ENCODE measurements around the gene CTNNBL1. TPM values are rescaled to one million over a fixed set of nuclear protein-coding genes. Genes with fewer than 3 reads are reported as not detected.

Gene CTNNBL1
- total RNA-seq, 1 experiment from 2014 or later: 49.9 TPM

DNA sequence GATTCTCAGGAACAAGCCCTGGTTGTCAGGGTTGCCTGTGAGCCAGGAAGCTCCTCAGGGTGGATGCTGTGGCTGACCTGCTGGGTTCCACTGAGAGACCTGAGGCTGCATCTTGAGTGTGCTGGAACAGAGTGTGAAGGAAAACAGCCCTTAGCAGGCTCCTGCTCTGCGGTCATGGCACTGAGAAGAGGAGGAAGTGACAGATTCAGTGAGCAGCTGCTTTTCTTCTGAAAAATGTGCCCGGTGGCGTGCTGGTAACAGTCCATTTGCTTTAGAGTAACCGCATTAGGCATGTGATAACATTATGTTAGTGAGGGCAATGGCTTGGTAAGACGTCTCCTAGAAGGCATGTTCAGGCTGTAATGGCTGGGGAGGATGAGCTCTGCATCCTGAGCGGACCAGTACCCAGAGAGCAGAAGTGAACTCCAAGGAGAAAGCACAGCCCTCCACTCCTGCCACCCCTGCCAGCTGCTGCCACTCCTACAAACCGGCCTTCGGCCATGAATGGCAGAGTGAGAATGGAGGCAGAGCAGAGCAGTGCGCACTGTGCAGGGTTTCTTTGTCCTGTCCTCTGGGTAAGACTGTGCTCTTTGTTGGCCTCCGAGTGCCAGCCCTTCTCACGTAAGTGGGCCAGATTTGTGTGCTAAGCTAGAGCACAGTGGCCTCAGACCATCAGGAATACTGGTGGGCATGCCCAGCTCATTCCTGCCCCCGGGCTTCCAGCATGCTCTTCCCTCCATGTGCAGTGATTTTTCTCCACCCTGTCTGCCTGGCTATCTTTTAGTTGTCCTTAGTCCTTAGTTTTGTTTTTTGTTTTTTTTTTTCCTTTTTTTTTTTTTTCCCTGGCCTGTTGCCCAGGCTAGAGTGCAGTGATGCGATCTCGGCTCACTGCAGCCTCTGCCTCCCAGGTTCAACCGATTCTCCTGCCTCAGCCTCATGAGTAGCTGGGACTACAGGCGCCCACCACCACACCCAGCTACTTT is 111.0 kb downstream of the CTNNBL1 start:
- no peak overlapping the region for H2AFZ ChIP-seq (ENCODE audit: low read length)
- H3K9me2 ChIP-seq (replicated peaks; ENCODE audit: low read length): no peaks in the 10 kb centered on the region
- H3K79me2 ChIP-seq (ENCODE audit: low read length): no peaks in the 10 kb centered on the region
- ATAC-seq (no peak), DNase-seq (no peak)
- peaks cover 4% of the 10 kb centered on the region; the same call in 1 of the 2 replicates for H3K4me1 ChIP-seq (ENCODE audit: insufficient read depth, low read length)
- H3F3A ChIP-seq (ENCODE audit: low read length, unreplicated experiment): no peaks in the 10 kb centered on the region
- H3K36me3 ChIP-seq (ENCODE audit: low read depth, low read length): peaks cover 9% of the 10 kb centered on the region; the same call in 1 of the 2 replicates
- no peak overlapping the region for H3K9ac ChIP-seq (ENCODE audit: low read length)
- H3K4me2 ChIP-seq (ENCODE audit: low read length): no peak overlapping the region
- no TSS peak for BruUV-seq (replicated peaks)
- no peaks in the 10 kb centered on the region for H3K9me3 ChIP-seq (ENCODE audit: low read length)
- CTCF ChIA-PET: no interaction called here
- no peak overlapping the region for H3K27ac ChIP-seq (ENCODE audit: low read length)
- H3K4me3 ChIP-seq (ENCODE audit: low read length): no peak overlapping the region
- no peaks in the 10 kb centered on the region for H3K27me3 ChIP-seq (ENCODE audit: low read length)
- POLR2A ChIA-PET (ENCODE audit: unreplicated experiment): interaction anchor here (0.7 kb wide), 1 partner anchor 111 kb away, joined by 5 read pairs; the partner anchor contains the start of gene CTNNBL1
- no peak for TF ChIP-seq EZH2phosphoT487 (IDR thresholded peaks at IDR 0.05; ENCODE audit: borderline replicate concordance, low read length)
- no peak for TF ChIP-seq EZH2 (IDR thresholded peaks at IDR 0.05; ENCODE audit: low read length, unreplicated experiment)
- TF ChIP-seq, protein P1, sequence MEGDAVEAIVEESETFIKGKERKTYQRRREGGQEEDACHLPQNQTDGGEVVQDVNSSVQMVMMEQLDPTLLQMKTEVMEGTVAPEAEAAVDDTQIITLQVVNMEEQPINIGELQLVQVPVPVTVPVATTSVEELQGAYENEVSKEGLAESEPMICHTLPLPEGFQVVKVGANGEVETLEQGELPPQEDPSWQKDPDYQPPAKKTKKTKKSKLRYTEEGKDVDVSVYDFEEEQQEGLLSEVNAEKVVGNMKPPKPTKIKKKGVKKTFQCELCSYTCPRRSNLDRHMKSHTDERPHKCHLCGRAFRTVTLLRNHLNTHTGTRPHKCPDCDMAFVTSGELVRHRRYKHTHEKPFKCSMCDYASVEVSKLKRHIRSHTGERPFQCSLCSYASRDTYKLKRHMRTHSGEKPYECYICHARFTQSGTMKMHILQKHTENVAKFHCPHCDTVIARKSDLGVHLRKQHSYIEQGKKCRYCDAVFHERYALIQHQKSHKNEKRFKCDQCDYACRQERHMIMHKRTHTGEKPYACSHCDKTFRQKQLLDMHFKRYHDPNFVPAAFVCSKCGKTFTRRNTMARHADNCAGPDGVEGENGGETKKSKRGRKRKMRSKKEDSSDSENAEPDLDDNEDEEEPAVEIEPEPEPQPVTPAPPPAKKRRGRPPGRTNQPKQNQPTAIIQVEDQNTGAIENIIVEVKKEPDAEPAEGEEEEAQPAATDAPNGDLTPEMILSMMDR (conservative IDR thresholded peaks at IDR 0.05; ENCODE audit: low read depth, low read length): no peak
- intact Hi-C loops (cut with micrococcal nuclease): no loop called here
- H4K20me1 ChIP-seq (ENCODE audit: low read length): no peaks in the 10 kb centered on the region

DNA sequence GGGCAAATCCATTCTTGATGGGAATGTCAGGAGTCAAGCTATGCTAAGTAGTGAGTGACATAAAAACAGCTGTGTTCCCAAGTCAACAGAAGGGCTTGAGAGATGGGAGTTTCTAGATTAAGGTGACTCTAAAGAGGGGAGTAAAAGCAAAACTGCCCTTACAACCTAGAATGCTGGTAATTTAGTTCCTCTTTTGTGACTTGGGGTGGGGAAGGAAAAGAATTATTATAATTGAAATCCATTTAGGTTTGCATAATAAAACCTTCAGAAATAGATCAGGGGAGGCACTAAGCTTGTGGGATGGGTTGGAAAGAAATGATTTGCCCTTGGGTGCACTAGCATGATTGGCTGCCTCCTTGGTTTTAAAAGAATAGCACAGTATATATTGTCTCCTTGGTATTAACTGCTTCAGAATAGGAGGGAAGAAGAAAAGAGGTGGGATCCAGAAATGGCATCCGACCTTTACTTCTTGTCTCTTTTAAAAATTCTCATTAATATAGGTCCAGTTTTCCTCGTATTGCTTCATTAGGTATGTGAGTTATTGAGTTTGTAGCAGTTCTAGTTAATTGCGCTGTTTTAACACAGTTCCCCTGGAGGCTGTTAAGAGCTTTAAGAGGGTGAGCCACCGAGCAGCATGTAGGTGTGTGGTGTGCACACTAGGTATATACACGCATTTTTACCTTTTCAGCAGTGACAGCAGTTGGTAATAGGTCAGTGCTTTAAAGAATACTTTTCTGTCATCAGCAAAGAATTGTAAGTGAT is 113.8 kb downstream of the CTNNBL1 start:
- H3K36me3 ChIP-seq (ENCODE audit: low read depth, low read length): peaks cover 12% of the 10 kb centered on the region; the same call in 1 of the 2 replicates
- H3K9me3 ChIP-seq (ENCODE audit: low read length): no peaks in the 10 kb centered on the region
- H3F3A ChIP-seq (ENCODE audit: low read length, unreplicated experiment): no peaks in the 10 kb centered on the region
- H3K4me2 ChIP-seq (ENCODE audit: low read length): no peak overlapping the region
- no peak overlapping the region for H3K27ac ChIP-seq (ENCODE audit: low read length)
- H3K4me1 ChIP-seq (ENCODE audit: insufficient read depth, low read length): no peaks in the 10 kb centered on the region
- H3K9ac ChIP-seq (ENCODE audit: low read length): no peak overlapping the region
- no peak for ATAC-seq
- intact Hi-C loops (cut with micrococcal nuclease): no loop called here
- BruUV-seq (replicated peaks): no TSS peak
- CTCF ChIA-PET: no interaction called here
- no peaks in the 10 kb centered on the region for H3K9me2 ChIP-seq (replicated peaks; ENCODE audit: low read length)
- no peak for DNase-seq
- H3K27me3 ChIP-seq (ENCODE audit: low read length): no peaks in the 10 kb centered on the region
- POLR2A ChIA-PET (ENCODE audit: unreplicated experiment): no interaction called here
- H2AFZ ChIP-seq (ENCODE audit: low read length): no peak overlapping the region
- H3K79me2 ChIP-seq (ENCODE audit: low read length): no peaks in the 10 kb centered on the region
- H3K4me3 ChIP-seq (ENCODE audit: low read length): no peak overlapping the region
- no peaks in the 10 kb centered on the region for H4K20me1 ChIP-seq (ENCODE audit: low read length)
- TF ChIP-seq EZH2 (IDR thresholded peaks at IDR 0.05; ENCODE audit: low read length, unreplicated experiment) (no peak), EZH2phosphoT487 (IDR thresholded peaks at IDR 0.05; ENCODE audit: borderline replicate concordance, low read length) (no peak)
- TF ChIP-seq, protein P1 (conservative IDR thresholded peaks at IDR 0.05; ENCODE audit: low read depth, low read length): no peak
